A549 (cell line): ENCODE data around the gene SIGLEC7. TPM values are rescaled to one million over a fixed set of nuclear protein-coding genes. Genes with fewer than 3 reads are reported as not detected.

Source experiments
- ATAC-seq, 2 experiments: fragments of 200-7000 bp in 1 of 2; fragments of >200 bp in 1 of 2; cut with Nextera tagmentation in 1 of 2; cut with Tn5 transposase in 1 of 2; 3 replicates each; pipeline versions ENCODE4 v1.8.0 to v1.9.1; 2018 to 2020; ENCODE audit warnings: mild to moderate bottlenecking in 1 of 2, moderate library complexity in 1 of 2
- CTCF ChIA-PET: fragments of 300-600 bp; sonication (Branson Sonifier 250); formaldehyde crosslinking; extraction: SDS; loops from one replicate; lab custom pipeline; 2021; ENCODE audit warnings: antibody characterized with exemption, inconsistent platforms; lab: Yijun Ruan, JAX
- POLR2A ChIA-PET: fragments of 350-600 bp; formaldehyde crosslinking; extraction: SDS; loops from one replicate; lab custom pipeline; 2021; ENCODE audit warnings: antibody characterized with exemption, inconsistent platforms; lab: Yijun Ruan, JAX
- DNase-seq, 2 experiments: peaks; one replicate each; pipeline versions ENCODE4 v3.0.0 to v3.0.0-alpha.2; 2011 to 2016; ENCODE audit warnings: low read depth in 1 of 2, low spot score in 1 of 2
- FAIRE-seq: peaks from 2 replicates; lab custom pipeline; 2011; peaks lifted over from hg19 to GRCh38; lab: Jason Lieb, UNC
- H3K27ac ChIP-seq, 2 experiments: fragments of >200 bp; sonication (Bioruptor Twin); formaldehyde crosslinking; 3 replicates each; pipeline ENCODE4 v1.5.1; 2016 to 2017
- H3K4me1 ChIP-seq: fragments of >200 bp; sonication (Bioruptor Twin); formaldehyde crosslinking; 3 replicates; pipeline ENCODE4 v1.6.1; 2016
- H3K4me2 ChIP-seq: fragments of >200 bp; sonication (Bioruptor Twin); formaldehyde crosslinking; 3 replicates; pipeline ENCODE4 v1.6.1; 2016
- H3K4me3 ChIP-seq: fragments of >200 bp; sonication (Bioruptor Twin); formaldehyde crosslinking; 3 replicates; pipeline ENCODE4 v1.5.1; 2016
- H3K9me3 ChIP-seq: fragments of >200 bp; sonication (Bioruptor Twin); formaldehyde crosslinking; 3 replicates; pipeline ENCODE4 v1.6.1; 2016
- CHD4 ChIP-seq: fragments of 200-600 bp; sonication (generic); IDR thresholded peaks from 2 replicates; pipeline ENCODE4 v1.6.1; 2016; ENCODE audit warnings: antibody characterized with exemption, mild to moderate bottlenecking, borderline replicate concordance
- EHF ChIP-seq: fragments of 250-450 bp; sonication (Bioruptor Pico); IDR thresholded peaks from 2 replicates; pipeline ENCODE4 v1.5.0; 2020; ENCODE audit warnings: mild to moderate bottlenecking
- ESRRA ChIP-seq: fragments of 150-350 bp; IDR thresholded peaks from 2 replicates; pipeline ENCODE4 v1.6.1; 2014; ENCODE audit warnings: mild to moderate bottlenecking, low read length, borderline replicate concordance
- FOXS1 ChIP-seq: fragments of 250-450 bp; sonication (Bioruptor Pico); IDR thresholded peaks from 2 replicates; pipeline ENCODE4 v1.5.0; 2020; ENCODE audit warnings: mild to moderate bottlenecking, moderate library complexity
- HDAC2 ChIP-seq: fragments of 200-600 bp; sonication (generic); IDR thresholded peaks from 2 replicates; pipeline ENCODE4 v1.6.1; 2016
- HEYL ChIP-seq: fragments of 250-450 bp; sonication (Bioruptor Pico); IDR thresholded peaks from 2 replicates; pipeline ENCODE4 v1.8.0; 2021; ENCODE audit warnings: mild to moderate bottlenecking, moderate library complexity
- HOXB5 ChIP-seq: fragments of 250-450 bp; sonication (Bioruptor Pico); IDR thresholded peaks from 2 replicates; pipeline ENCODE4 v1.5.0; 2020; ENCODE audit warnings: mild to moderate bottlenecking, moderate library complexity
- JUN ChIP-seq, 2 experiments: fragments of >200 bp; sonication (Bioruptor Twin); formaldehyde crosslinking; IDR thresholded peaks; 2 replicates in 1 of 2; 3 replicates in 1 of 2; pipeline ENCODE4 v1.6.1; 2016 to 2017
- JUNB ChIP-seq: fragments of >200 bp; sonication (Bioruptor Twin); formaldehyde crosslinking; IDR thresholded peaks from 2 replicates; pipeline ENCODE4 v1.6.1; 2016
- KDM5A ChIP-seq: fragments of 200-600 bp; sonication (generic); IDR thresholded peaks from 2 replicates; pipeline ENCODE4 v1.6.1; 2016; ENCODE audit warnings: antibody characterized with exemption, mild to moderate bottlenecking
- MAFK ChIP-seq: fragments of 450-650 bp; IDR thresholded peaks from 2 replicates; pipeline ENCODE4 v1.6.1; 2014; ENCODE audit not compliant: partially characterized antibody
- MYC ChIP-seq: IDR thresholded peaks from 2 replicates; pipeline ENCODE4 v1.6.1; 2012; ENCODE audit warnings: mild to moderate bottlenecking, inconsistent platforms, low read length, improper control_type of control experiment, borderline replicate concordance
- NFE2L2 ChIP-seq: fragments of 150-350 bp; conservative IDR thresholded peaks from 2 replicates; pipeline ENCODE4 v1.6.1; 2014; ENCODE audit warnings: low read length
- NPAS2 ChIP-seq: fragments of 250-450 bp; sonication (Bioruptor Pico); IDR thresholded peaks from 2 replicates; pipeline ENCODE4 v1.8.0; 2022; ENCODE audit warnings: mild to moderate bottlenecking, moderate library complexity, borderline replicate concordance
- PHF8 ChIP-seq: fragments of 200-600 bp; sonication (generic); IDR thresholded peaks from 2 replicates; pipeline ENCODE4 v1.6.1; 2016; ENCODE audit warnings: low read depth, mild to moderate bottlenecking, antibody characterized with exemption, moderate library complexity, borderline replicate concordance
- POLR2AphosphoS2 ChIP-seq: conservative IDR thresholded peaks from 2 replicates; pipeline ENCODE4 v1.6.1; 2012; ENCODE audit warnings: low read length, improper control_type of control experiment, inconsistent platforms
- RAD21 ChIP-seq, 2 experiments: fragments of >200 bp in 1 of 2; sonication (Bioruptor Twin) in 1 of 2; formaldehyde crosslinking in 1 of 2; IDR thresholded peaks in 1 of 2; conservative IDR thresholded peaks in 1 of 2; 2 replicates in 1 of 2; 3 replicates in 1 of 2; pipeline ENCODE4 v1.6.1; 2012 to 2018; ENCODE audit warnings: inconsistent platforms in 1 of 2
- RARB ChIP-seq: fragments of 250-450 bp; sonication (Bioruptor Pico); IDR thresholded peaks from 2 replicates; pipeline ENCODE4 v1.8.0; 2021; ENCODE audit warnings: mild to moderate bottlenecking, moderate library complexity
- RCOR1 ChIP-seq: fragments of 150-350 bp; IDR thresholded peaks from 2 replicates; pipeline ENCODE4 v1.6.1; 2014; ENCODE audit warnings: antibody characterized with exemption, low read length, low read depth
- ZC3H11A ChIP-seq: fragments of 450-650 bp; IDR thresholded peaks from 2 replicates; pipeline ENCODE4 v1.6.1; 2014; ENCODE audit warnings: antibody characterized with exemption, mild to moderate bottlenecking
- WGBS: methylation state at CpG from one replicate; pipeline ENCODE4 v1.1.6; 2017; ENCODE audit errors: missing lambda C conversion rate; 5-methylcytosine and 5-hydroxymethylcytosine counted together
- polyA plus RNA-seq, 4 experiments: library from polyadenylated mRNA; depleted of rRNA in 3 of 4; stranded (reverse); fragments of >200 nt; fragmentation: RNase III in 1 of 4; extraction: RNeasy Plus Mini Kit Qiagen cat#74134 plus additional on column Dnase treatment in 1 of 4; gene quantifications; 2 replicates in 3 of 4; 3 replicates in 1 of 4; pipeline ENCODE4 v1.2.3, GENCODE V29; 2011 to 2017
- TF ChIP-seq, protein P1 (sequence below): fragments of 250-450 bp; sonication (Bioruptor Pico); IDR thresholded peaks from 2 replicates; pipeline ENCODE4 v1.5.0; 2021; ENCODE audit warnings: mild to moderate bottlenecking, moderate library complexity, borderline replicate concordance
- TF ChIP-seq, protein P2 (sequence below): IDR thresholded peaks from 2 replicates; pipeline ENCODE4 v1.6.1; 2012; ENCODE audit warnings: low read depth, borderline replicate concordance
- TF ChIP-seq, protein P3 (sequence below): fragments of >200 bp; sonication (Bioruptor Twin); formaldehyde crosslinking; IDR thresholded peaks from 3 replicates; pipeline ENCODE4 v1.5.1; 2016

The SIGLEC7 gene
- polyA plus RNA-seq, 2 of the 4 experiments (the other 2 are of a cell fraction) = not detected

DNA sequence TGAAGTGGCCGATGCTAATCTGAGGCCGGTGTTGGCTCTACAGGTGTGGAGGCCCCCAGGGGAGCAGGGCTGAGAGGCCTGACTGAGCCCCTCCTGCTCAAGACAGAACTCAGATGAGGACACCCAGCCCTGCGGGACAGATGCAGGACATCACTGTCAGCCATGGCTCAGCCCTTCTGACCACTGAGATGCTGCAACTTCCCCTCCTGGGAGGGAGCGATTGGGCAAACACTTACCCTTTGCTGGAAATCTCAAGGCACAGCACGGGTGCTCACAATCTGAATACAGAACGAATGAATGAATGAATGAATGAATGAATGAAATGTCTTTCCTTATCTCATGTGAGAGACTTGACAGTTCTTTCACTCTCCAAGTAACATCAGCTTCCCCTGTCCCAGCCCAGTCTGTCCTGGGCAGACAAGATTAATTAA, 3.5 kb upstream of the SIGLEC7 start:
- Histone ChIP-seq H3K4me1 (no peaks in the 10 kb centered on the region), H3K4me3 (no peak overlapping the region), H3K27ac (no peak overlapping the region), H3K9me3 (peaks cover 21% of the 10 kb centered on the region), H3K4me2 (no peak overlapping the region)
- ATAC-seq = no peak
- no peak for DNase-seq
- WGBS = 17% methylated on average over 4 of the region's 6 CpGs
- no peak for FAIRE-seq
- TF ChIP-seq POLR2AphosphoS2 (no peak), RCOR1 (no peak), ZC3H11A (no peak), PHF8 (no peak), KDM5A (no peak), RARB (CRISPR knock-in tag) (no peak), CHD4 (no peak), FOXS1 (CRISPR knock-in tag) (no peak), MAFK (no peak), HDAC2 (no peak), HOXB5 (CRISPR knock-in tag) (no peak), ESRRA (no peak), EHF (CRISPR knock-in tag) (no peak), JUN (IDR thresholded peaks at IDR 0.05) (no peak)
- TF ChIP-seq, protein P1, sequence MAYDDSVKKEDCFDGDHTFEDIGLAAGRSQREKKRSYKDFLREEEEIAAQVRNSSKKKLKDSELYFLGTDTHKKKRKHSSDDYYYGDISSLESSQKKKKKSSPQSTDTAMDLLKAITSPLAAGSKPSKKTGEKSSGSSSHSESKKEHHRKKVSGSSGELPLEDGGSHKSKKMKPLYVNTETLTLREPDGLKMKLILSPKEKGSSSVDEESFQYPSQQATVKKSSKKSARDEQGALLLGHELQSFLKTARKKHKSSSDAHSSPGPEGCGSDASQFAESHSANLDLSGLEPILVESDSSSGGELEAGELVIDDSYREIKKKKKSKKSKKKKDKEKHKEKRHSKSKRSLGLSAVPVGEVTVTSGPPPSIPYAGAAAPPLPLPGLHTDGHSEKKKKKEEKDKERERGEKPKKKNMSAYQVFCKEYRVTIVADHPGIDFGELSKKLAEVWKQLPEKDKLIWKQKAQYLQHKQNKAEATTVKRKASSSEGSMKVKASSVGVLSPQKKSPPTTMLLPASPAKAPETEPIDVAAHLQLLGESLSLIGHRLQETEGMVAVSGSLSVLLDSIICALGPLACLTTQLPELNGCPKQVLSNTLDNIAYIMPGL (CRISPR knock-in tag) = no peak
- TF ChIP-seq, protein P2, sequence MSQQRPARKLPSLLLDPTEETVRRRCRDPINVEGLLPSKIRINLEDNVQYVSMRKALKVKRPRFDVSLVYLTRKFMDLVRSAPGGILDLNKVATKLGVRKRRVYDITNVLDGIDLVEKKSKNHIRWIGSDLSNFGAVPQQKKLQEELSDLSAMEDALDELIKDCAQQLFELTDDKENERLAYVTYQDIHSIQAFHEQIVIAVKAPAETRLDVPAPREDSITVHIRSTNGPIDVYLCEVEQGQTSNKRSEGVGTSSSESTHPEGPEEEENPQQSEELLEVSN = no peak
- POLR2A ChIA-PET = no interaction called here
- CTCF ChIA-PET = no interaction called here

DNA sequence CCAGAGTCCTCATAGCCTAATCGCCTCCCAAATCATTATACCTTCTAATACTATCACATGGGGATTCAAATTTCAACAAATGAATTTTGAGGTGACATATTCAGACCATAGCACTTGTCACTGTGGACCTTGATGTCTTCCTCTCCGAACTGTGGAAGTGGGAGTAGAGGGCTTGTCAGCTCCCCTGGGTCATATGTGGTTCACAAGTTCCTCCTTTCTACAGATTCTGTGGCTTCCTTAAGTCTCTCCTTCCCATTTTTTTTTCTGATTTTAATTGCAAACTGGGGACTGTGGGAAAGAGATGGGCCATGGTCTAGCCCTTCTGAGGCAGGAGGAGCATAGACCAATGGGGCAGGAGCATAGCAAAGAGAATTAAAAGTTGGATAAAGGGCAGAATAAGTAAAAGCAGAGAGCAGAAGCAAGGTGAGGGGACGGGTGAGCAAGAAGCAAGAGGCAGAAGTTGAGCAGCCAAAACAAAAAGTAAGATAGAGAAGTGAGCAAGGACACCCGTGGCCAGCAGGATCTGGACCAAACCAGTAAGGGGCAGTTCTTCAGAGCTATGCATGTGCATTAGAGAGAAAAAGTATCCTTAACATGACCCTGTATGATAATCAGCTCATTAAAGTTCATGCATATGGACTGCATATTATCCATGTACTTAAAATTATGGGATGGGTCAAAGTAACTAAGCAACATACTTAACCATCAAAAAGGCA, 2.6 kb upstream of the SIGLEC7 start:
- TF ChIP-seq, protein P2 = no peak
- TF ChIP-seq CHD4 (no peak), NFE2L2 (no peak), PHF8 (no peak), NPAS2 (CRISPR knock-in tag) (no peak), HEYL (CRISPR knock-in tag) (no peak), MYC (no peak), FOXS1 (CRISPR knock-in tag) (no peak), RAD21 (conservative IDR thresholded peaks at IDR 0.05 in 1 of 2, IDR thresholded peaks at IDR 0.05 in 1 of 2) (no peak), MAFK (no peak), JUNB (no peak)
- TF ChIP-seq, protein P3, sequence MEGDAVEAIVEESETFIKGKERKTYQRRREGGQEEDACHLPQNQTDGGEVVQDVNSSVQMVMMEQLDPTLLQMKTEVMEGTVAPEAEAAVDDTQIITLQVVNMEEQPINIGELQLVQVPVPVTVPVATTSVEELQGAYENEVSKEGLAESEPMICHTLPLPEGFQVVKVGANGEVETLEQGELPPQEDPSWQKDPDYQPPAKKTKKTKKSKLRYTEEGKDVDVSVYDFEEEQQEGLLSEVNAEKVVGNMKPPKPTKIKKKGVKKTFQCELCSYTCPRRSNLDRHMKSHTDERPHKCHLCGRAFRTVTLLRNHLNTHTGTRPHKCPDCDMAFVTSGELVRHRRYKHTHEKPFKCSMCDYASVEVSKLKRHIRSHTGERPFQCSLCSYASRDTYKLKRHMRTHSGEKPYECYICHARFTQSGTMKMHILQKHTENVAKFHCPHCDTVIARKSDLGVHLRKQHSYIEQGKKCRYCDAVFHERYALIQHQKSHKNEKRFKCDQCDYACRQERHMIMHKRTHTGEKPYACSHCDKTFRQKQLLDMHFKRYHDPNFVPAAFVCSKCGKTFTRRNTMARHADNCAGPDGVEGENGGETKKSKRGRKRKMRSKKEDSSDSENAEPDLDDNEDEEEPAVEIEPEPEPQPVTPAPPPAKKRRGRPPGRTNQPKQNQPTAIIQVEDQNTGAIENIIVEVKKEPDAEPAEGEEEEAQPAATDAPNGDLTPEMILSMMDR = no peak
- Histone ChIP-seq H3K9me3 (peaks cover 16% of the 10 kb centered on the region), H3K4me1 (no peaks in the 10 kb centered on the region), H3K4me3 (no peak overlapping the region), H3K4me2 (no peak overlapping the region), H3K27ac (no peak overlapping the region)
- FAIRE-seq (no peak), ATAC-seq (no peak), DNase-seq (no peak)
- WGBS = 2% methylated on average over 4 of the region's 4 CpGs
- ChIA-PET POLR2A (no interaction called here), CTCF (interaction anchor here (1.1 kb wide), 1 partner anchor 9 kb away, joined by 3 read pairs; no protein-coding TSS in a partner anchor)
